Glomerular endothelial cell (primary cell): ENCODE data around the gene CNTD1. TPM values are rescaled to one million over a fixed set of nuclear protein-coding genes. Genes with fewer than 3 reads are reported as not detected.

ENCODE experiments used
- total RNA-seq: library from RNA; depleted of rRNA; stranded (reverse); fragments of >200 nt; gene quantifications from 2 replicates; pipeline ENCODE4 v1.2.3, GENCODE V29; 2015

The CNTD1 gene
- total RNA-seq, 1 donor from 2014 or later = not detected

Other genes starting within 250 kb of the CNTD1 start
- 0.44 and 1.1 TPM in 2 replicates for gene HSD17B1, start 245.9 kb upstream of the CNTD1 start, total RNA-seq
- 30.3 and 30.8 TPM in 2 replicates for gene COASY, start 236.7 kb upstream of the CNTD1 start, total RNA-seq
- 27.1 and 30.0 TPM in 2 replicates for gene MLX, start 231.8 kb upstream of the CNTD1 start, total RNA-seq
- gene PSMC3IP, start 221.1 kb upstream of the CNTD1 start, total RNA-seq = 2.7 and 5.2 TPM in 2 replicates
- 47.4 and 52.6 TPM in 2 replicates for gene RETREG3, start 189.5 kb upstream of the CNTD1 start, total RNA-seq
- gene TUBG1, start 189.2 kb upstream of the CNTD1 start, total RNA-seq = 58.9 and 75.8 TPM in 2 replicates
- gene TUBG2, start 139.6 kb upstream of the CNTD1 start, total RNA-seq = 18.7 and 20.8 TPM in 2 replicates
- gene PLEKHH3, start 121.9 kb upstream of the CNTD1 start, total RNA-seq = 12.2 and 15.6 TPM in 2 replicates
- 0.34 and 1.4 TPM in 2 replicates for gene CCR10, start 117.0 kb upstream of the CNTD1 start, total RNA-seq
- gene CNTNAP1, start 116.3 kb upstream of the CNTD1 start, total RNA-seq = 17.6 and 17.9 TPM in 2 replicates
- gene EZH1, start 53.8 kb upstream of the CNTD1 start, total RNA-seq = 10.4 and 20.0 TPM in 2 replicates
- gene RAMP2, start 37.6 kb upstream of the CNTD1 start, total RNA-seq = 6.3 and 23.7 TPM in 2 replicates
- gene VPS25, start 25.4 kb upstream of the CNTD1 start, total RNA-seq = 67.1 and 82.4 TPM in 2 replicates
- 8.8 and 10.4 TPM in 2 replicates for gene WNK4, start 18.3 kb upstream of the CNTD1 start, total RNA-seq
- 48.7 and 65.7 TPM in 2 replicates for gene COA3, start 157 bp upstream of the CNTD1 start, total RNA-seq
- gene BECN1, start 25.4 kb downstream of the CNTD1 start, total RNA-seq = 70.7 and 115 TPM in 2 replicates
- 127 and 130 TPM in 2 replicates for gene PSME3, start 34.5 kb downstream of the CNTD1 start, total RNA-seq
- gene AOC2, start 45.7 kb downstream of the CNTD1 start, total RNA-seq = 1.8 and 2.0 TPM in 2 replicates
- gene AOC3, start 52.3 kb downstream of the CNTD1 start, total RNA-seq = 0.05 and 0.82 TPM in 2 replicates
- gene G6PC1, start 101.9 kb downstream of the CNTD1 start, total RNA-seq = not detected in 2 replicates
- 20.1 and 34.1 TPM in 2 replicates for gene AARSD1, start 165.6 kb downstream of the CNTD1 start, total RNA-seq
- gene PTGES3L, start 181.2 kb downstream of the CNTD1 start, total RNA-seq = 2.4 and 3.2 TPM in 2 replicates
- gene RUNDC1, start 181.7 kb downstream of the CNTD1 start, total RNA-seq = 8.3 and 13.5 TPM in 2 replicates
- gene RPL27, start 199.6 kb downstream of the CNTD1 start, total RNA-seq = 1,137 and 1,523 TPM in 2 replicates
- gene IFI35, start 207.9 kb downstream of the CNTD1 start, total RNA-seq = 31.6 and 33.4 TPM in 2 replicates
- gene VAT1, start 223.5 kb downstream of the CNTD1 start, total RNA-seq = 602 and 750 TPM in 2 replicates
- gene RND2, start 226.4 kb downstream of the CNTD1 start, total RNA-seq = 0.18 and 0.29 TPM in 2 replicates